ENCODE results near the gene FBN1.

DNA sequence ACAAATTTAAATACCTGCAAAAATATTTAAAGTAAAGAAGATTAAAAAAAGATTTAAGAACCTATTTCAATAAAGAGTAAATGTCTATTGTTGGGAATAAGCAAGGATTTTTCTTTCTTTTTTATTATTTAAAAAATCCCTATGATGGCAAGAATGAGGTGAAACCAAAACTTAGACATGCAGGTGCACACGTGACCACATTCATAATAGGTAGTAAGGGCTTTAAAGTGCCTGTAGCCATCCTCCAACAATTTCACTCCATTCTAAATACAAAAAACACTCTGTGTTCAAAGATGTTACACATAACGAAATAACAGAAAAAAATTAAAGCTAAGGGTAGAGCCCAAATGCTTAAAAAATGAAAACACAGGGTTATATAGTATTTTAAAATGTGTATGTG is 74.0 kb downstream of the FBN1 start:
- TF ChIP-seq FOXM1 (IDR thresholded peaks at IDR 0.05; ENCODE audit: borderline replicate concordance, low read depth): no peak
- no peak for TF ChIP-seq NFIC (IDR thresholded peaks at IDR 0.05)
- TF ChIP-seq, protein P1, sequence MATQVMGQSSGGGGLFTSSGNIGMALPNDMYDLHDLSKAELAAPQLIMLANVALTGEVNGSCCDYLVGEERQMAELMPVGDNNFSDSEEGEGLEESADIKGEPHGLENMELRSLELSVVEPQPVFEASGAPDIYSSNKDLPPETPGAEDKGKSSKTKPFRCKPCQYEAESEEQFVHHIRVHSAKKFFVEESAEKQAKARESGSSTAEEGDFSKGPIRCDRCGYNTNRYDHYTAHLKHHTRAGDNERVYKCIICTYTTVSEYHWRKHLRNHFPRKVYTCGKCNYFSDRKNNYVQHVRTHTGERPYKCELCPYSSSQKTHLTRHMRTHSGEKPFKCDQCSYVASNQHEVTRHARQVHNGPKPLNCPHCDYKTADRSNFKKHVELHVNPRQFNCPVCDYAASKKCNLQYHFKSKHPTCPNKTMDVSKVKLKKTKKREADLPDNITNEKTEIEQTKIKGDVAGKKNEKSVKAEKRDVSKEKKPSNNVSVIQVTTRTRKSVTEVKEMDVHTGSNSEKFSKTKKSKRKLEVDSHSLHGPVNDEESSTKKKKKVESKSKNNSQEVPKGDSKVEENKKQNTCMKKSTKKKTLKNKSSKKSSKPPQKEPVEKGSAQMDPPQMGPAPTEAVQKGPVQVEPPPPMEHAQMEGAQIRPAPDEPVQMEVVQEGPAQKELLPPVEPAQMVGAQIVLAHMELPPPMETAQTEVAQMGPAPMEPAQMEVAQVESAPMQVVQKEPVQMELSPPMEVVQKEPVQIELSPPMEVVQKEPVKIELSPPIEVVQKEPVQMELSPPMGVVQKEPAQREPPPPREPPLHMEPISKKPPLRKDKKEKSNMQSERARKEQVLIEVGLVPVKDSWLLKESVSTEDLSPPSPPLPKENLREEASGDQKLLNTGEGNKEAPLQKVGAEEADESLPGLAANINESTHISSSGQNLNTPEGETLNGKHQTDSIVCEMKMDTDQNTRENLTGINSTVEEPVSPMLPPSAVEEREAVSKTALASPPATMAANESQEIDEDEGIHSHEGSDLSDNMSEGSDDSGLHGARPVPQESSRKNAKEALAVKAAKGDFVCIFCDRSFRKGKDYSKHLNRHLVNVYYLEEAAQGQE (IDR thresholded peaks at IDR 0.05; ENCODE audit: low read depth): no peak
- no peak for TF ChIP-seq YY1 (IDR thresholded peaks at IDR 0.05; ENCODE audit: low read depth)
